Amygdala (tissue), 56 donors: Measurements from ENCODE around the gene AKR1C3.
"Not testable (repeated sequence)": the region's sequence is repeated elsewhere in the genome, so short reads cannot be mapped to it uniquely, and the experiment has no call there.

Experiments used
- DNase-seq, 56 donors: peaks; one replicate each; lab custom pipeline; 2025; lab: John Stamatoyannopoulos, UW

AKR1C3 gene

GRCh38 chr10:5081091-5081490 lies 13.1 kb upstream of the AKR1C3 start:
- no peak for DNase-seq

- no peak for DNase-seq
These were observed 5.4 kb upstream of the AKR1C3 start for GRCh38 chr10:5088703-5089261.

GRCh38 chr10:5089865-5090264 lies 4.3 kb upstream of the AKR1C3 start:
- no peak for DNase-seq

- no peak for DNase-seq
These were observed 3.7 kb upstream of the AKR1C3 start for GRCh38 chr10:5090551-5090950.

GRCh38 chr10:5091196-5091595 lies 3.0 kb upstream of the AKR1C3 start:
- no peak for DNase-seq

GRCh38 chr10:5092375-5092774 lies 1.8 kb upstream of the AKR1C3 start:
- DNase-seq = no peak

GRCh38 chr10:5092848-5093790 lies 1.1 kb upstream of the AKR1C3 start:
- DNase-seq = no peak

GRCh38 chr10:5095687-5096086 lies 1.5 kb downstream of the AKR1C3 start:
- DNase-seq = no peak

GRCh38 chr10:5096108-5096507 lies 1.9 kb downstream of the AKR1C3 start:
- no peak for DNase-seq

GRCh38 chr10:5102479-5102878 lies 8.3 kb downstream of the AKR1C3 start:
- not testable (repeated sequence) for DNase-seq

GRCh38 chr10:5103481-5103880 lies 9.3 kb downstream of the AKR1C3 start:
- DNase-seq = no peak

- no peak for DNase-seq
These were observed 11.4 kb downstream of the AKR1C3 start for GRCh38 chr10:5105626-5106025.

GRCh38 chr10:5106553-5106952 lies 12.3 kb downstream of the AKR1C3 start:
- no peak for DNase-seq

GRCh38 chr10:5107860-5108526 lies 13.8 kb downstream of the AKR1C3 start:
- no peak for DNase-seq

- DNase-seq = no peak
These were observed 14.6 kb downstream of the AKR1C3 start for GRCh38 chr10:5108658-5109416.

GRCh38 chr10:5109861-5110260 lies 15.6 kb downstream of the AKR1C3 start:
- not testable (repeated sequence) for DNase-seq

GRCh38 chr10:5116621-5117020 lies 22.4 kb downstream of the AKR1C3 start:
- DNase-seq = no peak

GRCh38 chr10:5117026-5117425 lies 22.8 kb downstream of the AKR1C3 start:
- DNase-seq = no peak

GRCh38 chr10:5119997-5120396 lies 25.8 kb downstream of the AKR1C3 start:
- DNase-seq = not testable (repeated sequence)

GRCh38 chr10:5123886-5124285 lies 29.7 kb downstream of the AKR1C3 start:
- DNase-seq = no peak
